ENCODE results near the gene ANKRD39.

ANKRD39 gene

DNA sequence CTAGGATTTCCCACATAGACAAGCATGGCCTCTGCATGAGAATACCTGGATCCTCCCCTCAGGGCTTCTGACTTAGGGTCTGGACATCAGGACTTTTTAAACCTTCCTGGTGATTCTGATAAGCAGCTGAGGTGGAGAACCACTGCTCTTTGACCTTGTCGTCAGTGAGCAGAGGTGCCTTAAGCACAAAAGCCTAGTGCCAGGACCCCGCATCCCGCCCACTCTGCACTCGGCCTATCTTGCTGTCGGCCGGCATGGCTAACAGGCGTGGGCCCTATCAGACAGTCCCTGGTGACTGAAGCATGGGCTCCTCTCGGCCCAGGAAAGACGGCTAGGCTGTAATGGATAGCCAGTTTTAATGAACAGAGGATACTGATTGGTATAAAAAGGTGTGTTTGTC lies 20.2 kb downstream of the ANKRD39 start:
- Mint-ChIP-seq H3K4me1 (peaks cover 26% of the 10 kb centered on the region), H3K27ac (no peak overlapping the region), H3K4me3 (no peak overlapping the region), H3K27me3 (no peaks in the 10 kb centered on the region), H3K9me3 (no peaks in the 10 kb centered on the region)
- ATAC-seq = no peak
- no peak for DNase-seq

DNA sequence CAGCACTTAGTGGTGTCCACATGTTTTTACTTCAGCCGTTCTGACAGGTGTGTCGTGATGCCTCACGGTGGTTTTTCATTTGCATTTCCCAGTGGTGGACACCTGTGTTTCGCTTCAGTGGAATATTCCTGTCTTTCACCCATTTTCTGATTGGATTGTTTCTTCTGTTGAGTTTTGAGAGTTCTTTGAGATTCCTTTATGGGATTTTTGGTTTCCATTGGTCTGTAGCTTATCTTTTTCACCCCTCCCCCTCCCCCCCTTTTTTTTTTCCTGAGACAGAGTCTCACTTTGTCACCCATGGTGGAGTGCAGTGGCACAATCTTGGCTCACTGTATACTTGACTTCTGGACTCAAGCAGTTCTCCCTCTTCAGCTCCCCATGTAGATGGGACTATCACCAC lies 22.0 kb downstream of the ANKRD39 start:
- ATAC-seq (no peak), DNase-seq (no peak)
- Mint-ChIP-seq H3K27ac (no peak overlapping the region), H3K9me3 (no peaks in the 10 kb centered on the region), H3K4me3 (no peak overlapping the region), H3K4me1 (peaks cover 22% of the 10 kb centered on the region), H3K27me3 (no peaks in the 10 kb centered on the region)

DNA sequence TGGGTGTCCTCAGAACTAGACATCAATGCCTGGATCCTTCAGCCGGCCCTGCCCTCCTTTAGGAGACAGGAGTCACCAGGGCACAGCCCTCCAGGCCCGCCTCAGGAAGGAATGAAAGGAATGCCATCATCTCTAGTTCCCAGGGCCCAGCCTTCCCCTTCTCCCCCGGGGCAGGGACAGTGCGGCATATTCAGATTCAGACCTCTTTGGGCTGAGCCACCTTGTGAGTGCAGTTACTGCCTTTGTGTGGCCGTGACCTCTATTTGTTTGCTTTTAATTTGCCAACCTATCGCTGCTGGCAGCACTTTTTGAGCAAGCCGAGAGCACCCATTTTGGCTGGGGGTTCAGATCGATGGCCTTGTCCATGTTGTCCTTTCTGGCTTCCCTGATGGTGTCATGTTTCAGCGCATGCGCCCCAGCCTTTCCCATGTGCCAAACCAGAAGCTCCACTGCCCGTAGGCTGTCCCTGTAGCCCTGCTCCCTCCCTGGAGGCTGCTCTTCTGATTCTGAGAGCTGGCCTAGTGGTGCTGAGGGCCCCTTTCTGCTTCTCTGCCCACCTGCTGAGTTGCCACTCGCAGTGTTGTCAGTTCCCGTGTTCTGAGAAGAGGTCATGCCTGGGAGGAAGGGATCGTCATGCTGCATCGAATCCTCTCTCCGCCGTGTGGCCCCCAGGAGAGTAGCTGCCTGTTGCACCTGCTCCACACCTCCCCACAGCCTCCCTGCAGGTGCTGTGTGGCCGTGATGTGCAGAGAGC lies 24.9 kb downstream of the ANKRD39 start:
- Mint-ChIP-seq H3K27ac (peak overlapping the region in 1 of 2 donors; percentile 67), H3K9me3 (no peaks in the 10 kb centered on the region), H3K4me1 (no peaks in the 10 kb centered on the region), H3K4me3 (no peak overlapping the region), H3K27me3 (no peaks in the 10 kb centered on the region)
- DNase-seq (no peak), ATAC-seq (no peak)

DNA sequence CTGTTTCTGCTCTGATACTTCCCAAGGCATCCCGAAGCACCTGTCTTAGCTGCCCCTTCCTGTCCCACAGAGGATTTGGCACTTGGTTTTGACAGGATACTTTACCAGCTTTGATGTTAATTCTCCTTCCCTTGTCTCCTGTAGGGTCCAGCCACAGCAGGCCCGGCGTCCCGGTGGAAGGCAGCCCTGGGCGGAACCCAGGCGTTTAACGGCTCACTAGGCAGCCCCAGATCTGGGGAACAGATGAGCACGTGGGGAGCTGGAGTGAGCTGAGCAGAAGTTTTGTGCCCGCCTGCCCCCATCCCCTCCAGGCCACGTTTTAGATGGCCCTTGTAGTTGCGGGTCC lies 25.4 kb downstream of the ANKRD39 start:
- DNase-seq = no peak
- H3K9me3 Mint-ChIP-seq = no peaks in the 10 kb centered on the region
- H3K4me3 Mint-ChIP-seq = no peak overlapping the region
- no peaks in the 10 kb centered on the region for H3K4me1 Mint-ChIP-seq
- no peak overlapping the region for H3K27ac Mint-ChIP-seq
- no peak for ATAC-seq
- no peaks in the 10 kb centered on the region for H3K27me3 Mint-ChIP-seq

DNA sequence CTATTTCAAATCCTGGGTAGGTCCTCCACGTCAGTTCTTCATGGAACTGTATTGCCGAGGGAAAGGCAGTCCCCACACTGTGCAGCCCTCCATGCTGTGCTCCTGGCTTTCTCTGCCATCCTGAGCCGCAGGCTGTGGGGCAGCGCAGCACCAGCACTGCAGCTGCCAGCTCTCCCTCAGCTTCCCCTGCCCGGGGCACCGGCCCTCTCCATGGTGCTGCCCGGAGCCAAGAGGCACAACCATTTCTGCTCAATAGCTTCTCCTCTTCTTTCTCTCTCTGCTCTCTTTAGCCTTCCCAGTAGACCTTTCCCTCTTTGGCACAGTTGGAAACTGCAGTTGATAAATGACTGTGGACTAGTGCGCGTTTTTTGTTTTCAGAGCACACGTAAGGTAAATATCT lies 26.1 kb downstream of the ANKRD39 start:
- Mint-ChIP-seq H3K4me3 (no peak overlapping the region), H3K27ac (no peak overlapping the region), H3K27me3 (no peaks in the 10 kb centered on the region), H3K9me3 (no peaks in the 10 kb centered on the region), H3K4me1 (no peaks in the 10 kb centered on the region)
- ATAC-seq (no peak), DNase-seq (no peak)

DNA sequence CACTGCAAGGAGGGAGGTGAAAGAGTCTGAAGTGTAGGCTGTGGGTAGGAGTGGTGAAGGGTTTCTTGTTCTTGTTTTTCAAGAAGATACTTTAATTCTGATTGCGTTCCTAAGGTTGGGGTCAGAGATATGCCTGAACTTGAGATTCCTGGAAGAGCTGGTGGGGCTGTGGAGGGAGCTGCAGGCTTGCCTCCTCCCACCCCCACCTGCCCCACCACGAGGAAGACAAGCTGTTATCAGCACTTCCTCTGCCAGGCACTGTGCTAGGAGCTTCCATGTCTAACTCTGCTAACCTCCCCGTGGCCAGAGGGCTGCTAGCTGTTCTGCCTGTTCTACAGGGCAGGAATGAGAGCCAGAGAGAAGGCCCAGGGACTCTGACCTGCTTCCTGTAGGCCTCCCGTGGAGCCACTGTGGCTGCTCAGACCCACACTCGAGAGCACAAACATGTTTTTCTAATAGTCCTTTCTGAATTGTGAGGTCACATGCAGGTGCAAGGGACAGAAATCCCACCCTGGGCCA lies 27.7 kb downstream of the ANKRD39 start:
- H3K4me1 Mint-ChIP-seq = no peaks in the 10 kb centered on the region
- H3K27me3 Mint-ChIP-seq = no peaks in the 10 kb centered on the region
- no peak for ATAC-seq
- no peak for DNase-seq
- no peak overlapping the region for H3K4me3 Mint-ChIP-seq
- no peaks in the 10 kb centered on the region for H3K9me3 Mint-ChIP-seq
- peak overlapping the region in 1 of 2 donors; percentile 77 for H3K27ac Mint-ChIP-seq

DNA sequence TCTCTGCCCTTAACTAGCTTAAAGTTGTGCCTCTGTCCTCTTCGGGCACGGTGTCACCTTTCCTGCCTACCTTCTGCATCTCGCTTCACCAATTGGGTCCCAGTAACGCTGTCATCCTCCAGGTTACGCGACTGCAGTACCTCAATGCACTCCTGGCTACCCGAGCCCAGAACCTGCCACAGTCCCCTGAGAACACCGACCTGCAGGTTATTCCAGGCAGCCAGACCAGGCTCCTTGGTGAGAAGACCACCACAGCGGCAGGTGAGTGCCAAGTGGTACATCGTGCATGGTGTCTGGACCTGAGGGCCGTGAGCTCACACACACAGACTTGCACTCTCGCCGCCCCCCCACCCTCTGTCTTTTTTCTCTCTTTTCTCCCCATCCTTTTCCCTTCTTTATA lies 28.9 kb downstream of the ANKRD39 start:
- H3K27me3 Mint-ChIP-seq = no peaks in the 10 kb centered on the region
- H3K9me3 Mint-ChIP-seq = no peaks in the 10 kb centered on the region
- DNase-seq (no peak), ATAC-seq (no peak)
- no peak overlapping the region for H3K4me3 Mint-ChIP-seq
- H3K27ac Mint-ChIP-seq = no peak overlapping the region
- no peaks in the 10 kb centered on the region for H3K4me1 Mint-ChIP-seq

DNA sequence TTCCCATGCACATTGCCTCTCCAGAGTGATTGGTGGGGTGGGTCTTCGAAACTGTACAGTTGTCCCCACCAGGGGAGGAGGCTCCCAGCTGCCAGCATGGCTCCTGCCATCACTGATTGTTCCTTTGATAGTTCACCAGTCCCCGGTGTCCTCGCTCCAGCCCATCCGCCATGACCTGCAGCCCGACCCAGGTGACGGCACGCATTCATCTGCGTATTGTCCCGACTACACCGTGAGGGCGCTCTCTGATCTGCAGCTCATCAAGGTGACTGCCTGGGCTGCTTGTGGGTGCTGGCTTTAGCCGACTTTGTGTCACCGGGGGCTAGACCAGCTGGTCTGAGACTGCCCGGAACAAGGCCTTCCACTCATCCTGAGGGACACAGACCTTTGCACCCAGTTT lies 29.4 kb downstream of the ANKRD39 start:
- Mint-ChIP-seq H3K27me3 (no peaks in the 10 kb centered on the region), H3K27ac (peak overlapping the region in 1 of 2 donors; percentile 23), H3K4me3 (no peak overlapping the region), H3K9me3 (no peaks in the 10 kb centered on the region), H3K4me1 (no peaks in the 10 kb centered on the region)
- ATAC-seq = no peak
- no peak for DNase-seq

DNA sequence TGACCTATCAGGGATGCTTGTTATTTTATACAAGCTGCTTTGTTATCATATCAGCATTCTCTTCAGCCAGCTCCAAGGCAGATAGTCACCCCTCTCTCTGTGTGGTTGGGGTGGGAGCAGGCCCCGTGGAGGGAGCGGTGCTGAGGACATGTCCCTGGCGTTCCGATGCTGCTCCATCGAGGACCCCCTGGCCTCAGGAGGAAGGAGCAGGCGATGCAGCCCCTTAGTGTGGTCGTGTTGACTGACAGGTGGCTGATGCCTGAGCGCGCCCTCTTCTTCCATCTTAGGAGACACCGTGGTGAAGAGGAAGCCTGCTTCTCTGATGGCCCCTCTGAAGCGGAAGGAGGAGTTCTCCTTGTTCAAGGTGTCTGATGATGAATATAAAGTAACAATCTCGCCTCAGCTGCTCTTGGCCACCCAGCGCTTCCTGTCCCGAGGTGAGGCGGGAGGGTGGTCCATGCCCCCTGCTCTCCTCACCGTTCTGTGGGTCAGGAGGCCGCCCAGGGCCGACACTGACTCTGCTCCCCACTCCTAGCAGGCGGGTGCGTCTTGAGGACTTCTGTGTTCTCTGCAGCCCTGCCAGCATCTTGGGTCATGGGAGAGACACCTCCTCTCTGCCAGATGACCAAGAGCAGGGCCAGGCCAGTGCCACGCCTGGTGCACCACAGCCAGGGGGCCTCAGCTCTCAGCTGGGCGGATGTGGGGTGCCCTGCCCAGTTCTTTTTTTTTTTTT lies 31.1 kb downstream of the ANKRD39 start:
- ATAC-seq = peak; percentile 31
- peak overlapping the region; percentile 36 to 68 for H3K27ac Mint-ChIP-seq
- H3K27me3 Mint-ChIP-seq = no peaks in the 10 kb centered on the region
- no peak overlapping the region for H3K4me3 Mint-ChIP-seq
- DNase-seq = no peak
- H3K4me1 Mint-ChIP-seq = no peaks in the 10 kb centered on the region
- H3K9me3 Mint-ChIP-seq = no peaks in the 10 kb centered on the region

DNA sequence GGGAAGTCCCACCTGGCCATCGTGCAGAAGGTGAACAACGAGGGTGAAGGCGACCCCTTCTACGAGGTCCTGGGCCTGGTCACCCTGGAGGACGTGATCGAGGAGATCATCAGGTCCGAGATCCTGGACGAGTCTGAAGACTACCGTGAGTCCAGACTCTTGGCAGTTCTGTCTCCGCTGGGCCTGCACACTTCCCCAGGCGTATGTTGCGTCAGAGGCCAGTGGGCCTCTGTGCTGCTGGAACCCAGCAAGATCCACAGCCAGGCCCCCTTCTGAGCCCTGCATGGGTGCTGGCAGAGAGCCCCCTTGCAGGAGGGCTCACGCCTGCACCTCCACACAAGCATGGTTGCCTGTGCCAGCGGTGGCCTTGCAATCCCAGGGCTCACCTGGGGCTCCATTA lies 32.8 kb downstream of the ANKRD39 start:
- no peaks in the 10 kb centered on the region for H3K27me3 Mint-ChIP-seq
- no peak for DNase-seq
- peaks cover 15% of the 10 kb centered on the region for H3K4me1 Mint-ChIP-seq
- no peak overlapping the region for H3K4me3 Mint-ChIP-seq
- ATAC-seq = no peak
- H3K9me3 Mint-ChIP-seq = no peaks in the 10 kb centered on the region
- H3K27ac Mint-ChIP-seq = no peak overlapping the region

DNA sequence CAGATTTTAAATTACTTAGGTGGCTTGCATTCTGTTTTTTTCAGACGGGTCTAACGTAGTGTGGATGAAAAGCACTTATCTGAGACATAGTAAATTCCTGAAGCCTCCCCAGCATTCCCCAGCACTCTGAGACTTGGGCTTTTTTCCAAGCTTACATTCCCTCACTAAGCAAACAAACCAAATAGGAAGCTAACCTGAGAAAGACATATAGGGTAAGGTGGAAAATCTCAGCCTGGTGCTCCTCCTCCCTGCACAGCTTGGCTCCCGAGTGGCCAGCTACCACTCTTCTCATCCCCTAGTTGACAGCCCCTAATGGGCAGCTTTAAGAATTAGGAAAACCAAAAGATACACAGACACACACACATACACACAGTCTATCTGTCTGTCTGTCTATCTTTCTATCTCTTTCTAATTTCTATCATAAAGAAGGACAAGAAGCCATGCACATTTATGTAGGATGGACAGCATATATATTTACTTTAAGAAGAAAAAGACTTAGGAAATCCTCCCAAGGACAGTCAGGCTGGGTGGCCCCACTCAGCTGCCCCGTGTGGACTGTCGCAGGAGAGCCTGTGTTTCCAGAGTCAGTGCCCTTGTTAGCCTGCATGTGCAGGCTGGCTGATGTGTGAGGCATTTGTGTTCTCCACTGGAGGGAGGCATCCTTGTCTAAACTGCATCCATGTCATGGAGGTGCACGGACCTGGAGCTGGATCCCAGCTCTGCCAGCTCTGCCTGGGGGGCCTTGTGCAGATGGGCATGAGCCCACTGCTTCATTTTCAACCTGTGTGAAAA lies 33.5 kb downstream of the ANKRD39 start:
- Mint-ChIP-seq H3K4me1 (peaks cover 23% of the 10 kb centered on the region), H3K9me3 (no peaks in the 10 kb centered on the region), H3K4me3 (no peak overlapping the region), H3K27ac (no peak overlapping the region), H3K27me3 (no peaks in the 10 kb centered on the region)
- ATAC-seq (no peak), DNase-seq (no peak)

DNA sequence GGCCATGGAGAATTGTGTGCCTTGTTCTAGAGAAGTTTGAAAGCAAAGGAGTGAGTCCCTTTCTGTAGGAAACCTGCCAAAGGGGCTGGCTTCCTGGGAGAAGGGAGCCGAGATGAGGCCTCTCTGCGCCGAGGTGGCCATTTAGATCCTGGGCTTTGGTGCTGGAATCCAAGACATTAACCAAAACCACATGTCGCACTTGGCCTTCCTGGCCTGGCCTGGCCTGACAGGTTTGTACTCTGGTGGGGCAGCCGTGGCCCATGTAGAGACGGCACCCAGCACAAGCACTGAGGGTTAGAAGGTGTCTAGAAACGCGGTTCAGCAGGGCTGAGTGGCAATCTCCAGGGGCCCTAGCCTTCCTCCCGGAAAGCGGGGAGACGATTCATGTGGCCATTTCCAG lies 34.6 kb downstream of the ANKRD39 start:
- H3K4me1 Mint-ChIP-seq = peaks cover 33% of the 10 kb centered on the region
- ATAC-seq (no peak), DNase-seq (no peak)
- no peaks in the 10 kb centered on the region for H3K9me3 Mint-ChIP-seq
- no peak overlapping the region for H3K4me3 Mint-ChIP-seq
- no peak overlapping the region for H3K27ac Mint-ChIP-seq
- no peaks in the 10 kb centered on the region for H3K27me3 Mint-ChIP-seq

DNA sequence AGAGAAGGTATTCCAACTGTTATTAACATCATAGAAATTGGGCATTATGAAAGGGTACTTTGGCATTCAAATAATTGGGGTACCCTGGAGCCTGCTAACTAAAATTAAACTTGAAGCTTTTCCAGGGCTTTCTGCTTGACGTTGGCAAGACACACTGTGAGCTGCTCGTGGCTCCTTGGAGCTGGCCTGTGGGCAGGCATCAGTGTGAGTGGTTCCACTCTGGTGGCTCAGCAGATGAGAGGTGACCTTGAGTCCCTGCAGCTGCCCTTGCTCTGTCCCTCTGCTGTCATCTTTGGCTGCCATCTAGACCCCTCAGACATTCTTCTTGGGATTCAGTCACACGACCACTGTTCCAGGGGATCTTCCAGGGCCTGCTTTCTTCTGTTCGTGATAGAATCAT lies 35.0 kb downstream of the ANKRD39 start:
- Mint-ChIP-seq H3K27me3 (no peaks in the 10 kb centered on the region), H3K9me3 (no peaks in the 10 kb centered on the region), H3K4me1 (peaks cover 37% of the 10 kb centered on the region), H3K27ac (no peak overlapping the region), H3K4me3 (no peak overlapping the region)
- DNase-seq (no peak), ATAC-seq (no peak)

DNA sequence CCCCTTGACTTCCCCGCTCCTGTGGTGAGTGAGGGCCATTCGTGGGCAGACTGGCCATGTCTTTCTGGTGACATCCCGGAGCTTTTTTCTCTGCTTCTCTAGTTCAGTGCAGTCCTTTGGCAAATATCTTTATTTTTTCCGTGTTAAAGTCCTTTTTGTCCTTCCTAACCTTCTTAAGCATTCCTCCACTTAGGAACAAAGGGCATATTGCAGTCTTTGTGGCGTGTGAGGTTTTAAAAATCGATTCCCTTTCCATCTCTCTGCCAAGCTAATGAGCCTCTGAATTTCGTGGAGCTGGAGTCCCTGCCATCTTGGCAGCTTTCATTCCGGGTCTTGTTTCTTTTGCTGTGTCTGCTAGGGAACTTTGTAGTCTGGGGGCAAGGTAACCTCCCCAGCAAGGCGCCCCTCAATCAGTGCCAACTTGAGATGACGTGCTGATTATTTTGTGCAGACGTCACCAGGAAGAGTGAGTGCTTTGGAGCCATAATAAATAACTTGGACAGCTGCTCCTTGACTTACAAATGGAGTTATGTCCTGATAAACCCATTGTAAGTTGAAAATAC lies 36.6 kb downstream of the ANKRD39 start:
- DNase-seq (no peak), ATAC-seq (no peak)
- Mint-ChIP-seq H3K4me1 (peaks cover 44% of the 10 kb centered on the region), H3K4me3 (no peak overlapping the region), H3K27ac (peak overlapping the region in 1 of 2 donors; percentile 37), H3K9me3 (no peaks in the 10 kb centered on the region), H3K27me3 (no peaks in the 10 kb centered on the region)

DNA sequence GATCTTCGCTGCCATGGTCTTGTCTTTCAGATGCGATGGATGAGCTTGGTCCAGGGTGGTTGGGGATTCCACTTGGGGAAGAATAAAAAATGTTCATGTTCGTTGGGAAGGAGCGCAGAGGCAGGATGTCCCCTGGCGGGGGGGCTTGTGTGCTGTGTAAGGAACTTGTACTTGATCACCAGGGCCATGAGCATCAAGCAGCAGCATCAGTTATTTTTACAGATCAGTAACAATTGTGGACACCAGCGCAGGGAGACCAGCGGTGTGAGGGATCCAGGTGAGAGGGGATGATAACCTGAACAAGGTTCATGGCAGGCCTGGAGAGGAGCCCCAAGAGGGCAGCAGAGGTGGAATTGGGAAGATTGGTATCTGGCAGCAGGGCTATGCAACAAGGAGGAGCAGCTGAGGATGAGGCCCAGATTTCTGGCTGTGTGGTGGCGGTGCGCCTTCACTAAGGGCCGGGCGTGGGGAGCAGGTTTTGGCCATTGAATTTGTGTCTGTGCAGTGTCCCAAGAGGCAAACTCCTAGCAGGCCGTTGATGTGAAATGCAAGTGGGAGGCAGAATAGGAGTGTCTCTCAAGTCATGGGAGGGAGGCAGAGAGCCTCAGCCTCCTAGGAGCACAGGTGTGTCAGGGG lies 37.8 kb downstream of the ANKRD39 start:
- Mint-ChIP-seq H3K4me3 (peak overlapping the region in 1 of 2 donors; percentile 9), H3K9me3 (no peaks in the 10 kb centered on the region), H3K27me3 (no peaks in the 10 kb centered on the region), H3K4me1 (peaks cover 50% of the 10 kb centered on the region), H3K27ac (peak overlapping the region in 1 of 2 donors; percentile 3)
- ATAC-seq = no peak
- no peak for DNase-seq
